Measurements from ENCODE around the gene PNKP.

The PNKP gene

DNA sequence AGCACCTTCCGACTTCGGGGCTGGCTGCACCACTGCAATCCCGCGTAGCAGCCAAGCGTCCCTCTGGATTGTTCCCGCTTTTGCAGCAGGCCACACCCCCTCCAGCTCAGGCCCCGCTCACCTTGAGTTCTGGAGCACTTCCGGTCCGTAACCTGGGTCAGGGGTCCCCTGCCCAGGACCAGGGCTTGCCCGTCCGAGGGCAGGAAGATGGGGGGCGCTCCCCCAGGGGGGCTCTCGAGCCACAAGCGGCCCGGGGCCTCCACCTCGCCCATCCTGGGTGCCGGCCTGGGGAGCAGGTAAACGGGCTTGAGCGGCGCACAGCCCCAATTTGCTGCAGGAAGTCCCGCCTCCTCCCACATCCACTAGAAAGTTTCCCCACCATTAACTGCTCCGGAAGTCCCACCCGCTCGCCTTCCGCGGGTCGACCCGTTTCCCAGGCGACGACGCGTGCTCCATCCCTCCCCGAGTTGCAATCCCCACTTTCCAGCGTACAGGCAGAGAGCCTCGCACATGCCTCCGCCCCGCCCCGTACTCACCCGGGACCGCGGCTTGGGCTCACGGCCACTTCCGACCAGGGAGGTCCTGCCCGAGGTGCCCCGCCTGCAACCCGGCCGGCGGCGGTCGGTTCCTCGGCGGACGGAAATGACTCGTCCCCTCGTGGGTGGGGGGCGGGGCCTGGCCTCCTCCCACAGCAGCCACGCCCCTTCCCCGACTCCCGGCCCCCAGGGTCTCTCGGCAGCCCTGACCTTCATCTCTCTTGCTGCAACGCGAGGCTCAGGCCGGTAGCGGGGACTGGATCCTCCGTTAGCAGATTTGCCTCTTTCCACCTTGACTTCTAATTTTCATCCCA lies at the start of gene PNKP:
TSS of gene PNKP (minus strand) at position 644 of the 850 bp plus-strand sequence. CDS start at position 272, 372 bp downstream.
- DNase-seq, result peak; percentile 93

DNA sequence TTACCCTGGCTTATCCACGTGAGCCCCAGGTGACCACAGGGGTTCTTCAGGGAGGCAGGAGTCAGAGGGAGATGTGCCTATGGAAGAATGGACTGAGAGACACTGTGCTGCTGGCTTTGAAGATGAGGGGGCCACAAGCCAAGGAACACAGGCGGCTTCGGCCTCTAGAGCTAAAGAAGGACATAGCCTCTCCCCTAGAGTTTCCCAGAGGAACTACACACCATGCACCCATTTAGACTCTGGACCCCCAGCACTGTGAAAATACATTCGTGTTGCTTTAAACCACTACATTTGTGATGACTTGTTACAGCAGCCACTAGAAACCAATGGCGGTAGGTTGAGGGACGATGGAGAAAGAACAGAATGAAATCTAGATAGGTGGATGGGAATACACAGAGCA lies 47.9 kb upstream of the PNKP start:
- DNase-seq, result no peak

DNA sequence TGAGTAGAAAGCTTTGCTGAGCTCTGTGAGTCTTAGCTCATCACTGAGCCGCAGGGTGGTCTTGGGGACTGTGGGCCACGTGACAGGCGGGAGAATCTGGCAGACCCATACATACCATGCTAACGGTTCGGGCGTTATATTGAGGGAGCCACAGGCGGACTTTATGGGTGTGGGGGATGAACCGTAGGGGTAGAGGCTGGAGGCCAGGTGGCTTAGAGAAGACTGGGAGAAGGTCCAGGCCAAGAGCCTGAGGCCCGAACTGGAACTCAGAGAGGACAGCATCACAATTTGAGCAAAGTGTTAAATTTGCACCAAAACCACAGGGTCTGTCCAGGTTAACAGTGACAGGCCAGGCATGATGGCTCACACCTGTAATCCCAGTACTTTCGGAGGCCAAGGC lies 46.3 kb upstream of the PNKP start:
- no peak for DNase-seq

DNA sequence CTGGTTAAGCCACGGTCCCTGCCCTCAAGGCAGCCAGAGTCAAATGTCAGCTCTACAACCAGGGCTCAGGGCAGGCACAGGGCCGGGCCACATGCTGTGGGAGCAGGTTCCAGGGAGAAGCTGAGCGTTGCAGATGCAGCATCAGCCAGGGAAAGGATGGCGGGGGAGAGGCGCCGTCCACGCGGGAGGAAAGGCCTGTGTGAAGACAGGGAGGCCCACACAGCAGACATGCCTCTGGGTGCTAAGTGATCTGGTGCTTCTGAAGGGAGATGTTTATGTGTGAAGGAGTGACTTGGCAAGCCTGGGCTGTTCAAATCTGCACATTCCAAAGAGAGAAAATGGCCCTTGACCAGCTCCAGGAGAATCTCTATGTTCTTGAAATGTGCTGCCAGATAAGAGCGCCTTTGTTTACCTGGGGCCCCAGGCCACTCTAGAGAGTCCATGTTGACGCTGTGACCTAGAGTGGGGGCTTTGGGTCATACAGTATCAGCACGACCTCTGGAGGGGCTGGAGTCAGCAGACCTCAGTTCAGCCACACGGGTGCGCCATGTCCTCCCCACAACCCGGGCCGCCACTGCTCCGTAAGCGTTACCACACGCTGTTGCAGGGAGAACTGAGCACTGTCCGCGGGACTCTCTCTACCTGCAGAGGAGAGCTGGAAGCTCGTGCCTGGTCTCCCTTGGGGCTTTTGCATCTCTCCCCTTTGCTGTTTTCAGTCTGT lies 45.7 kb upstream of the PNKP start:
- no peak for DNase-seq

DNA sequence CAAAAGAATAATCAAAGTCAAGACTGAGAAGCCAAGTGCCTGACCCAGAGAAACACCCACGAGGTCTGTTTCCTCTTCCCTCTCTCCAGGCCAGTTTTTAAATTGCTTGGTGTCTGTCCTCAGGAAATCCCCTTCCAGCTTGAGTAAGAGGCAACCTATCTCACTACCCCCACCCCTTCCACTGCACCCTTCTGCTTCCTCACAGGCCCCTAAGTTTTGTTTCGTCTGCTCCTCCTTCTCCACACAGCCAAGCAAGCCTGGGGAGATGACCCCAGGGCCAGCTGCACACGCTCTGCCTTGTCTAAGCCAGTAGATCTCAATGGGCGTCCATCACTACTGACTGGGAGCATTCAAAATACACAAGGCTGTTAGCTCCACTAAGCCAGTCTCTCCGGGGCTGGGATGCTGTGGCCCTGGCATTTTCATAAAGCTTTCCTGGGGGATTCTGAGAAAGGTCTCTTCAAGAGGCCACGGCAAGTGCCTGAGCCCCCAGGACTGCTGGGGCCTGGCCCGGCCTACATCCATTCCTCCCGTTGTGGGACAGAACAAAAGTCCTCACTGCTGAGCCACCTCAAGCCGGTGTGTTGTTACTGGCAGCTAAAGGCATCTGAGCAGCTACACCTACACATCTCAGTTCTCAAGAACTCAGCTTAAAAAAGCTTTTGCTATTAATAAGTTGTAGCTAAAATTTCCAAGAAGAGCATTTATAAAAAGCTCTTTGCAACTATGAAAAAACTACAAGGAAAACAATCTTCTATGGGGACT lies 44.2 kb upstream of the PNKP start:
- no peak for DNase-seq

DNA sequence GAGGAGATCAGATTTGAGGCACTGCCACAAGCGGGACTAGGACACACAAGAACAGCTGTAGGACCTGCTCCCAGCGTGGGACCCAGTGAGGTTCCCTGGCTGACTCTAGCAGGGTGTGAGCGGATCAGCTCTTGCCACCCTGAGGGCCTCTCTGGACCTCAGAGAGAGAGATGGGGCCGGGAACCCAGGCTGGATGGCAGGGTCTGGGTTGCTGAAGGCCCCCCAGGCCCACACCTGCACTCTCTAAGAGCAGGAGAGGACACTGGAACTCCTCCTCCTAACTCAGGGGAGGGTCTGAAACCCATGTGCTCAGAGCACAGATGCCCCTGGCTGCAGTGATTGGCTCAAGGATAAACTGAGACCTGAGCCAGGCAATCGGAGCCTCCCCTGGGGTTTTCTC lies 42.8 kb upstream of the PNKP start:
- no peak for DNase-seq

DNA sequence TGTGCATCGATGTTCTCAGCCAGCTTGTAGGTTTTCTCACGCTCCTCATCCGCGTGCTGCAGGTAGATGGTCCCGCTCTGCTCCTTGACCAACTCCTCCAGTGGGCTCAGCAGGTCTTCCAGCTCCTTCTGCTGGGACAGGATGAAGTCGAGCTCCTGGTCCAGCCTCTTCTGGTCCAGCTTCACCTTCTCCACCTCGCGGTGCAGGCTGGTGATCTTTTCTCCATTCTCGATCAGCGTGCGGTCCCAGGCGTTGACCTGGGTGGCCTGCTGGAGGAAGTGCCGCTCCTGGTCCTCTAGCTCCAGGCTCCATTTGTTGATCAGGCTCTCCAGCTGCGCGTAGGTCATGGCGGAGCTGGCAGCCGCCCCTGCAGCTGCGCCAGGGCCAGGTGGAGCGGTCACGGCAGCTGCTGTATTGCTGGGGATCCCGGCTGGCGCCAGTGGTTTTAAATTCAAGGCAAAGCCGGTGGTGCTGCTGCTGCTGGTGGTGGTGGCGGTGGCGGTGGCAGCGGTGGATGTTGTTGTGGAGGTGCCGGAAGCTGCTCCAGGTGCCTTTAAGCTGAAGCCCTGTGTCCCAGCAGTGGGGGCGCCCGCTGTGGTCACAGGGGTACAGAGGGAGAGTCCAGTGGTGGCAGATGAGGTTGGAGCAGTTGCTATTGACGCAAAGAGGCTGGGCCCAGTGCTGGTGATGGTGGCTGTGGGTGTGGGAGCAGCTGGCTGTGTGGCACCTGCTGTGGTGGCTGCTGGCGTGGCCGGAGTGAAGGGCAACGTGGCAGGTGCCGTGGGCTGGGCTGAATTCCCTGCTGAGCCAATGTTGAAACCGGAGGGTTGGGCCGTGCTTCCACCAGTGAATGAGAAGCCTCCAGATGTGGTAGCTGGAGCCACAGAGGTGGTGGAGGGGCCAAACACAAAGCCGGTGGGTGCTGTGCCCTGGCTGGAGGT lies 41.4 kb upstream of the PNKP start:
- no peak for DNase-seq

DNA sequence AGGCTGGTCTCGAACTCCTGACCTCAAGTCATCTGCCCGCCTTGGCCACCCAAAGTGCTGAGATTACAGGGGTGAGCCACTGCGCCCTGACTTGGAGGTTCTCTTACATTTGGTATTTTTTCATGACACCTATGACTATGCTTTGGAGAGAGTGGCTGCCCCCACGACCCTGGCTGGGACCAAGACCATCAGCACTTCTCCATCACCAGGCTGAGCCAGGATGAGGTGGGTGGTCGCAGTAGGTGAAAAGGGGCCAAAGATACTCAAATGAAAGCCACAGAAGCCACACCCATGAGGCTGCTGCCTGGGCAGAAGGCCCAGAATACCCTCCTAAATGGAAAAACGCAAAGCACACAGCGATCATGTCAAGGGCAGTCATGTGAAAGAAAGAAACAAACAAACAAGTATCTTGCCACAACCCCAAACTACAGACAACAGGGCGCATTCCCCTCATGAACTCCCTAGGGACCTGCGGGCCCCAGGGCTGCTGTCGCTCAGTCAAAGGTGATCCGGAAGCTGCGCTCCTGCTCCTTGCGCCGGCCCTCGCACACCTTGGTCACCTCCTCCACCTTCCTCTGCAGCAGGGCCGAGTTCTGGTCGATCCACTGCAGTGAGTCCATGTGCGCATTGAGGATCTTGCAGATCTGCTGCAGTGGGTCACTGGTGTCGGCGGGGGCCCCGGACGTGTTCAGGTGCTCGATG lies 40.5 kb upstream of the PNKP start:
- DNase-seq, result no peak

DNA sequence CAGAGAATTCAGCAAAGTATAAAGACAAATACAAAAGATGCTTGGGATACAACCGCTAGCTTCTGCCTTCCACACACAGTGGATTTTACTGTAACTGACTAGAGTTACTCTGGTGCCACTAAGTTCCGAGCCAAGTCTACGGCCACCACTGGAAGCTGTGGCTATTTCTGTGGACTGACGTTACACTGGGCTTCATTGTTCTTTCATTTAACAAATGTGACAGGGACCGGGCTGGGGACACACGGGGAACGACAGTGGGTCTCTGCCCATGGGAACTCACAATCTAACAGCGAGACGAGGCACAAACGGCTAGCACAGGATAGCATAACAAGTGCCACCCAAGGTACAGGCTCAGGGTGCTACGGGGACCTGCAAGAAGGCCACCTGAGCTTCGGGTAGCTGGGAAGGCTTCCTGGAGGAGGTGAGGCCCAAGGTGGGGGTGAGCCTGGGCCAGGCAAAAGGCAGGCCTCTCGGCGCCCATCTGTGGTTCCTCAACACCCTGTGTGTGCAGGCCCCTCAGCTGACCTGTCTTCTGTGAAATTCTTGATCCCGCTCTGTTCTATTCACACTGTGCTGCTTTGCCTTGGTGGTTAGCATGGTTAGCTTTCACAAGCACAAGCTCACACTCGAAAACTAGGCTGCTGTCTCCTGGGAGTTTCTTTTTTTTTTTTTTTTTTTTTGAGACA lies 39.6 kb upstream of the PNKP start:
- DNase-seq, result no peak

DNA sequence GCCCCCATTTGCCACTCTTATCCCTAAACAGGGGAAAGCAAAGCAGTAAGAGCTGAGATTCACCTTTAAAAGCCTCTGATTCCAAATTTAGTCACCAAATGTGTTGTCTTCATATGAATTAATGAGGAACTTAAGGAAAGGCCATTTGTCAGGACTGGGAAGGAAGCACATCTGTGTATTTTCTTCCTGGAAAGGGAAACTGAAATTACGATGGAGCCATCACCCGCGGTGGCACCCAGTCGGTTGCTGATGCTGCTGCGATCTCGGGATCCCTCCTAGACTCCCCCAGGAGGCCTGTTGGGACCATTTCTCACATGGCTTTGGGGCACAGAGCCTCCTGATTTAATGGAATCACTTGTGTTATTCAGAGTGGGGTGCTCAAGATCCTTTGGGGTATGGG lies 36.8 kb upstream of the PNKP start:
- DNase-seq, result no peak

DNA sequence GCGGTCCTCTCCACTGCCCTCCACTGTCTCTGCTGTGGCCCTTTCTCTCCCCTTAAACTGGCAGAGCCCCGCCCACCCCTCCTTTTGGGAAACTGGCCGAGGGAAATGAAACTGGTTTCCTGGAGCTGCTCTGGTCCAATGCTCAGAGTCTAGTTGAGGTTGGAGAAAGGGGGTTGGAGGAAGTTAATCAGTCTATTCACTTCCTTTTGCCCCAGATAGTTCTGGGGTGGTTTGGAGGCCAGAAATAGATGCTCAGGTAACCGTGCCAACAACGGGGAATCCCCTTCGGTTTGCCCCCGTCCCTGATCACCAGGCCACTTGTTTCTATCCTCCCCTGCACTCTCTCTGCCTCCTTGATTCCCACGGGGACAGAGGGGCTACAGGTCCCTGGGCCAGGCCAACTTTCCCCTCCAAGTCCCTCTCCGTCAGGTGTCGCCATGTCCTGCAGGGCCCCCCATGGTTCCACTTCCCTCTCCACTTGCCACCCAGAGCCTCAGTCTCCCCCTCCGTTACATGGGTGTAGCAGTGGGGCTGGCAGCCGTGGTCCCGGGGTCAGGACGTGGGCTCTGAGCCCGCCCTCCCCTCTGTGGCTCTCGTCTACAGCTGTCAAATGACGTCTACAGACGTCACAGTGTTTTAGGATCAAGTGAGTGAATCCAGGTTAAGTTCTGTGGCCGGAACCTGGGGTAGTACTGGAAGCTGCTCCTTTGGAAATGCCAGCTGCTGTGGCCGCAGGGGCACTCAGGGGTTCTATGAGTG lies 29.7 kb upstream of the PNKP start, which contains the start of gene IL4I1:
TSS of gene IL4I1 (minus strand) at position 25 of the 759 bp plus-strand sequence. CDS start 727 bp downstream, outside the sequence.
- DNase-seq, result no peak

DNA sequence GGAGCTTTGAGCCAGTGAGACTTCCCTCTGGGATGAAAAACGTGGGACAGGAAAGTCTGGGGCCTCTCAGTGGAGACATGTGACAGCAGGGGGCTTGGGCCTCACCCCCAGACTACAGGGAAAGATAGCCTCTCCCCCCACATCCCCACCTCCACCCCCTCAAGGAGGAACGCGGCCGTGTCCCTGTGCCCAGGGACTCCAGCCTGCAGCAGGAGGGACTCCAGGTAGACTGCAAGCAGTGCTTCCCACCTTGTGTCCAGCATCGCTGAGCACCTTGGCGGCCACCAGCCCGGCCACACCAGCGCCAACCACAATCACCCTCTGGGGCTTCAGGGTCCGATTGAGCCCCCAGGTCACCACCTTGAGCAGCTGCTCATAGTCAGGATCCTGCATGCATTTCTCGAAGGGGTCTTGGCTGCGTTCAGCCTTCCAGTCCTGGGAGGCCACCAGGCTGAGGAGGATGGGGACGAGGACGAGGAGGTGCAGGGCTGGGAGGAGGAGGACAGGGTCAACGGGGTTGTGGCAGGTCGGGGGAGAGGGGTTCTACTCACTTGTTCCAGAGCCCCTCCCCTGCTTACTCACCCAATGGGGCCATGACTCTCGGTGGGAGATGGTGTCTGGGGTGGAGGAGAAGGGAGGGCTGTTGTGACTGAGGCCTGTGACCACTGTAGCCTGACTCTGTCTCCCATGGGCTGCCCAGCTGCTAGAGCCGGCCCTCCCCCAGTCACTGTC lies 28.4 kb upstream of the PNKP start:
- DNase-seq, result no peak

DNA sequence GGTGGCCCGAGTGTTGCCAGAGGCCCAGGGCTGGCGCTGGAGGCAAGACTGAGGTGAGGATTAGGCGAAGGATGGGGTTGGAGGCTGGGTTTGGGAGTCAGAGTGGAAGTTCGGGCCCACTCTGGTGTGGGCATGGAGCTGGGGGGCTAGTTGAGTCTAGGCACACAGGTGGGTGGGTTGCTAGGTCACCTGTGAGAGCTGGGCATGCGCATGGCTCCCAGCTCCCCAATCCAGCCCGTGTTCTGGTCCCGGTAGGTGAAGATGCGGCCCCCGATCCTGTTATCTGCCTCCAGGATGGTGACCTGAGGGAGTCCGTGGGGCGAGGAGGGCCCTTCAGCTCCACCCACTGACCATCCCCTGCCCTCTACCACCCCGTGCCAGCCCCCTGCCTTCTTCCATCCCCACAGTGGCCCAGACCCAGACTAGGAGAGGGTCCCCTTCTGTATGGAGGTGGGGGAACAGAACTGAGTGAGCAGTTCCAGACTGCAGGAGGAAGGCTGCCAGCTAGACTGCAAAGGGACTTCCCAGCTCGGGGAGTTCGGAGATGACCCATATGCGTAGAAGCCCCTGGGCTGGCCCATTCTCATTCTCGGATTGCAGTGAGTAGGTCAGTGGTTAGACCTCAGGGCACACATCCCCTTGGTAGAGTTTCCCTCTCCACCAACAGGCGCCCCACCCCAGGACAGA lies 27.6 kb upstream of the PNKP start:
- DNase-seq, result no peak

DNA sequence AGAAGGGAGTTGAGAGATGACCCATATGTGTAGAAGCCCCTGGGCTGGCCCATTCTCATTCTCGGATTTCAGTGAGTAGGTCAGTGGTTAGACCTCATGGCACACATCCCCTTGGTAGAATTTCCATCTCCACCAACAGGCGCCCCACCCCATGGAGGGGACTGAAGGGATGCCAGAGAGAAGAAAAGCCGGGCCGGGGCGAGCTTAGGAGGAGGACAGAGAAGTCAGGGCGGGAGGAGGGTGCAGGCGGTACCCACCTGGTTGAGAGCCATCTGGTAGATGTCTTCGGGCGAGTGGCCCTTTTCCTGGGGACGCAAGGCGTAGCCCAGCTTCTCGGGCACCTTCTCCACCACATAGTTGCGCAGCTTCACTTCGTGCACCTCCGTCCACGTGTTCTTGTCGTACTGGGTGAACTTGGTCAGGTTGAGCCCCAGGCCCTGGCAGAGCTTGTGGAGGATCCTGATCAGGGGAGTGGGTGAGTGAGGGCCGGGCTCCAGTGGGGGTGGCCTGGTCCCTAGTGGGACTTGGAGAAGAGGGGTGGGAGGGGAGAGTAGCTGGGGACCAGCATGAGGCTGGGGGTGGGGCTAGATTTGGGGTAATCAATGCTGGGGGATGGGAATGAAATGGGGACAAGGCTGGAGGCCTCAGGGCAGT lies 26.8 kb upstream of the PNKP start:
- no peak for DNase-seq

DNA sequence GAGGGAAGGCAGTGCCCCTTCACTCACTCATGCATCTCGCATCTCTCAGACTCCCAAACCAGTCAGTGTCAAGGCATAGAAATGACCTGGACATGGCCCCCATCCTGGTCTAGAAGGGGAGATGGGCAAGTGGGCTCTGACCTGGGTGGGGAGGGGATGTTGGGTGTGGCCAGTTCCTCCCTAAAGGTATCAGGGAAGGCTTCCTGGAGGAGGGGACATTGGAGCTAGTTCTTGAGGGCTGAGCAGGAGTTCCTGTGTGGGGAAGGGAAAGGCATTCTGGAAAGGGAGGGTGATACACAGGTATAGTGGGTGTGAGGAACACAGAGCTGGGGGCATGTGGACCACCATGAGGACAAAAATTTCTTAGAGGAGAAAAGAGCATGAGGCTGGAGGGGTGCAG lies 25.3 kb upstream of the PNKP start:
- DNase-seq, result no peak

DNA sequence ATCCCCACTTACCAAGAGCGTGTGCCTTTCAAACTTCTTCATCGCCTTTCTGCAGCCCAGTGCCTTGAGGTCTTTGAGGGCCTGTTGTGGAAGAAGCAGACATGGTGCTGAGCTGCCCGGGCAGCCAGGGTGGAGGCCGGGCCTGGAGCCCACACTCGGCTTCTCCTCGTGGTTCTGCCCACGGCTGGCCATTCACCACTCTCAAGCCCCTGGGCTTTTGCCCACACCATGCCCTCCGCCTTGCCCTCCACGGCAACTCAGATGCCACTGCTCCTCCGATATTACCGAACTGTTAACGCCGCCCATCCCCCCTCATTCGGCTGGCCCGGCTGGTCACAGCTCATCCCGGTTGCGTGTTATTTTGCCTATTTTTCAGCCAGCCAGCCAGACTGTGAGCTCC lies 24.0 kb upstream of the PNKP start:
- no peak for DNase-seq

DNA sequence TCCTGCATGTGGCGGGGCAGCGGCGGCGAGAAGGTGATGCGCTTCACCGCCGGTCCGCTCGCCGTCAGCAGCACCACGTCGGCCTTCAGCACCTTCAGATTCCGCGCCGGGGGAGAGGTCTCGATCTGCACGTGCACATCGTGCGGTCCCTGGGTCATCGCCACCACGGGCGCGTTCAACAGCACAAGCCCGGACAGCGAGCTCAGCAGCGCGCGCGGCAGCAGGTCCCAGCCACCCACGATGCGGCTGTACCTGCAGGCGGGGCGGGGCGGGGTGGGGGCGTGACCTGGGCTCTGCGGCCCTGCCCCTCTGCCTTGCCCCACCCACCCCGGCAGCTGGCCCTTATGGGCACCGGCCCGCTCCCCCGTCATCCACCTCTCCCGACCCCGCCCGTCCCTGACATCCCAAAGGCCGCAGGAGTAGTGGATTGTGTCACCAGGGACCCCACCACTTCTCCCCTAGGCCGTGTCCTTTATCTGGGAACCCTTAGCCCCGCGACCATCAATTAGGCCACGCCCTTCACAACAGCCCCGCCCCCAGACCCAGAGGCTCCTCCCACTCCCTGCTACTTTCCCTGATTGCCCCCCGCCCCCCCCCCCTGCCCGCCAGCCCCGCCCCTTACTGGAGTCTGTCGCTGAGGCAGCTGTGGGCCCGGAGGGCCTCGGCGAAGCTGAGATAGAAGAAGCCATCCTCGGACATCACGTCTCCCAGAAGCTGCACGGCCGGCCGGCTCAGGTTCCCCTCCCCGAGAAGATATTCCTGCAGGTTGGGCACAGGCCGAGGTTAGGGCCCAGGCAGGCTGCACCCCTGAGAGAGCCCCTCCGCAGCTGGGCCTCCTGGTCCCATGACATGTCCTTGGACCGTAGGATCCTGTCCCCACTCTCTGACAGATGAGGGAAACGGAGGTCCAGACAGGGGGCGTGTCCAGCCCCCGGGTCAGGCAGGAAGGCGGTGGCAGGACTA lies 23.3 kb upstream of the PNKP start:
- peak; percentile 50 for DNase-seq

Measured in NCI-H748 treated with DMSO at 0.1 percent for 48 hours (cell line).